ENCODE results near the gene MTARC2. TPM values are rescaled to one million over a fixed set of nuclear protein-coding genes. Genes with fewer than 3 reads are reported as not detected.

Gene MTARC2
- total and polyA plus RNA-seq, 2 of the 13 experiments (the other 11 are each of a cell fraction or from before 2014, with no cell fraction given) = 8.5 to 10.1 TPM

DNA sequence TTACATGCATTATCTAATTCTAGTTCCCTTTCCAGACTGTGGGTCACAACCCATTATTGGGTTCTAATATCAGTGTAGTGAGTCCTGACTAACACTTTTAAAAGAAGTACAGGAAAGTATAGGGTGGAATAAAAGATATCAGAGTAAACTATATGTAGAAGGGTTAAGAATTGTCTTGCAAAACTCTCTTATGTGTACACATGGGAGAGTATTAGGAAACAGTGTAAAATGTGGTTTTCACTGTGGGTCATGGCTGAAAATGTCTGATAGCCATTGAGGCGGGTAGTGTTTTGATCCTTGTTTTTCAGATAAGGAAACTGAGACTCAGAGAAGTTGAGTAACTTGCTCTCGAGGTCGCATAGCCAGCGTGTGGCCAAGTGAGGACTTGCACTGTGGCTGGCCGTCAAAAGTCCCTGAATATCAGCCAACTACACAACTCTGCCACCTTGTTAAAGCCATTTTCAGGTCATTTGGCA lies 20.0 kb downstream of the MTARC2 start (continued):
- TF ChIP-seq BCL3 (CRISPR knock-in tag; IDR thresholded peaks at IDR 0.05) (no peak), DNMT3B (CRISPR knock-in tag; conservative IDR thresholded peaks at IDR 0.05) (no peak; the same call in 1 of the 2 replicates), ZBTB7A (CRISPR knock-in tag; IDR thresholded peaks at IDR 0.05) (no peak), HNF4A (CRISPR knock-in tag; IDR thresholded peaks at IDR 0.05) (peak; percentile 60), GABPB1 (CRISPR knock-in tag; IDR thresholded peaks at IDR 0.05) (no peak), ZNF264 (CRISPR knock-in tag; IDR thresholded peaks at IDR 0.05) (no peak), ZNF232 (CRISPR knock-in tag; IDR thresholded peaks at IDR 0.05; ENCODE audit: borderline replicate concordance) (no peak), ZNF569 (CRISPR knock-in tag; IDR thresholded peaks at IDR 0.05; ENCODE audit: borderline replicate concordance) (no peak), ZNF180 (CRISPR knock-in tag; IDR thresholded peaks at IDR 0.05; ENCODE audit: borderline replicate concordance, low read depth) (no peak), ZNF788 (CRISPR knock-in tag; IDR thresholded peaks at IDR 0.05; ENCODE audit: borderline replicate concordance) (no peak), SNAPC5 (CRISPR knock-in tag; IDR thresholded peaks at IDR 0.05; ENCODE audit: borderline replicate concordance) (no peak), ZNF468 (CRISPR knock-in tag; IDR thresholded peaks at IDR 0.05) (no peak), MAX (IDR thresholded peaks at IDR 0.05) (no peak; the same call in 1 of the 2 replicates), ZNF205 (CRISPR knock-in tag; IDR thresholded peaks at IDR 0.05) (no peak), ZNF260 (CRISPR knock-in tag; IDR thresholded peaks at IDR 0.05; ENCODE audit: borderline replicate concordance, low read depth) (peak; percentile 100), NFIC (IDR thresholded peaks at IDR 0.05; ENCODE audit: low read length) (peak; percentile 65), SIX1 (CRISPR knock-in tag; IDR thresholded peaks at IDR 0.05; ENCODE audit: borderline replicate concordance) (no peak), SNAPC2 (CRISPR knock-in tag; IDR thresholded peaks at IDR 0.05) (no peak), CREM (IDR thresholded peaks at IDR 0.05) (peak; percentile 42; the same call in 1 of the 2 replicates), CREM (CRISPR knock-in tag; IDR thresholded peaks at IDR 0.05) (no peak), TARDBP (CRISPR knock-in tag; IDR thresholded peaks at IDR 0.05) (peak; percentile 47; the same call in 1 of the 2 replicates)
- TF ChIP-seq, protein P1, sequence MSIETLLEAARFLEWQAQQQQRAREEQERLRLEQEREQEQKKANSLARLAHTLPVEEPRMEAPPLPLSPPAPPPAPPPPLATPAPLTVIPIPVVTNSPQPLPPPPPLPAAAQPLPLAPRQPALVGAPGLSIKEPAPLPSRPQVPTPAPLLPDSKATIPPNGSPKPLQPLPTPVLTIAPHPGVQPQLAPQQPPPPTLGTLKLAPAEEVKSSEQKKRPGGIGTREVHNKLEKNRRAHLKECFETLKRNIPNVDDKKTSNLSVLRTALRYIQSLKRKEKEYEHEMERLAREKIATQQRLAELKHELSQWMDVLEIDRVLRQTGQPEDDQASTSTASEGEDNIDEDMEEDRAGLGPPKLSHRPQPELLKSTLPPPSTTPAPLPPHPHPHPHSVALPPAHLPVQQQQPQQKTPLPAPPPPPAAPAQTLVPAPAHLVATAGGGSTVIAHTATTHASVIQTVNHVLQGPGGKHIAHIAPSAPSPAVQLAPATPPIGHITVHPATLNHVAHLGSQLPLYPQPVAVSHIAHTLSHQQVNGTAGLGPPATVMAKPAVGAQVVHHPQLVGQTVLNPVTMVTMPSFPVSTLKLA (IDR thresholded peaks at IDR 0.05) = no peak
- TF ChIP-seq, protein P2, sequence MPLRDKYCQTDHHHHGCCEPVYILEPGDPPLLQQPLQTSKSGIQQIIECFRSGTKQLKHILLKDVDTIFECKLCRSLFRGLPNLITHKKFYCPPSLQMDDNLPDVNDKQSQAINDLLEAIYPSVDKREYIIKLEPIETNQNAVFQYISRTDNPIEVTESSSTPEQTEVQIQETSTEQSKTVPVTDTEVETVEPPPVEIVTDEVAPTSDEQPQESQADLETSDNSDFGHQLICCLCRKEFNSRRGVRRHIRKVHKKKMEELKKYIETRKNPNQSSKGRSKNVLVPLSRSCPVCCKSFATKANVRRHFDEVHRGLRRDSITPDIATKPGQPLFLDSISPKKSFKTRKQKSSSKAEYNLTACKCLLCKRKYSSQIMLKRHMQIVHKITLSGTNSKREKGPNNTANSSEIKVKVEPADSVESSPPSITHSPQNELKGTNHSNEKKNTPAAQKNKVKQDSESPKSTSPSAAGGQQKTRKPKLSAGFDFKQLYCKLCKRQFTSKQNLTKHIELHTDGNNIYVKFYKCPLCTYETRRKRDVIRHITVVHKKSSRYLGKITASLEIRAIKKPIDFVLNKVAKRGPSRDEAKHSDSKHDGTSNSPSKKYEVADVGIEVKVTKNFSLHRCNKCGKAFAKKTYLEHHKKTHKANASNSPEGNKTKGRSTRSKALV (CRISPR knock-in tag; IDR thresholded peaks at IDR 0.05) = no peak; the same call in 1 of the 2 replicates
- TF ChIP-seq, protein P3, sequence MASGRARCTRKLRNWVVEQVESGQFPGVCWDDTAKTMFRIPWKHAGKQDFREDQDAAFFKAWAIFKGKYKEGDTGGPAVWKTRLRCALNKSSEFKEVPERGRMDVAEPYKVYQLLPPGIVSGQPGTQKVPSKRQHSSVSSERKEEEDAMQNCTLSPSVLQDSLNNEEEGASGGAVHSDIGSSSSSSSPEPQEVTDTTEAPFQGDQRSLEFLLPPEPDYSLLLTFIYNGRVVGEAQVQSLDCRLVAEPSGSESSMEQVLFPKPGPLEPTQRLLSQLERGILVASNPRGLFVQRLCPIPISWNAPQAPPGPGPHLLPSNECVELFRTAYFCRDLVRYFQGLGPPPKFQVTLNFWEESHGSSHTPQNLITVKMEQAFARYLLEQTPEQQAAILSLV (CRISPR knock-in tag; IDR thresholded peaks at IDR 0.05; ENCODE audit: borderline replicate concordance) = no peak
- TF ChIP-seq, protein P4, sequence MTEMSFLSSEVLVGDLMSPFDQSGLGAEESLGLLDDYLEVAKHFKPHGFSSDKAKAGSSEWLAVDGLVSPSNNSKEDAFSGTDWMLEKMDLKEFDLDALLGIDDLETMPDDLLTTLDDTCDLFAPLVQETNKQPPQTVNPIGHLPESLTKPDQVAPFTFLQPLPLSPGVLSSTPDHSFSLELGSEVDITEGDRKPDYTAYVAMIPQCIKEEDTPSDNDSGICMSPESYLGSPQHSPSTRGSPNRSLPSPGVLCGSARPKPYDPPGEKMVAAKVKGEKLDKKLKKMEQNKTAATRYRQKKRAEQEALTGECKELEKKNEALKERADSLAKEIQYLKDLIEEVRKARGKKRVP (CRISPR knock-in tag; IDR thresholded peaks at IDR 0.05) = no peak

Measured in HepG2 (cell line).